Measurements from ENCODE around the gene ZNF611. TPM values are rescaled to one million over a fixed set of nuclear protein-coding genes. Genes with fewer than 3 reads are reported as not detected.

The ZNF611 gene
- total RNA-seq, 4 donors from 2014 or later = 10.1 to 15.4 (median 11.9) TPM

DNA sequence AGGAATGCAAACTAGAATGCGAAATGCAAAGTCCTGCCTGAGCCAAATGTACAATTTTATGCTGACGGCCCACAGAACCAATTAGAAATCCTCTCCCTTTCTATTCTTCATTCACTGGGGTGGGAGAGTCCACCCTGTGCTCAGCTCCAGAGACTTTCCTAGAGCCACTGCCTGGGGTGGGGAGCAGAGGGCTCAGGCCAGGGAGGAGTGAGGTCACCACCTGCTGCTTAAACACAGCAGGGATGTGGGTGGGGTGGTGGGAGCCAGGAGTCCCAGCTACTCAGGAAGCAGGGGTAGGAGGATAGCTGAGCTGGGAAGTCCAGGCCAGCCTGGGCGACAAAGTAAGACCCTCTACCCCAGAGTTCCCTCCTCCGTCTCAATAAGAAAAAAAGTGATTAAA, 69.8 kb downstream of the ZNF611 start:
- TF ChIP-seq, protein P1, sequence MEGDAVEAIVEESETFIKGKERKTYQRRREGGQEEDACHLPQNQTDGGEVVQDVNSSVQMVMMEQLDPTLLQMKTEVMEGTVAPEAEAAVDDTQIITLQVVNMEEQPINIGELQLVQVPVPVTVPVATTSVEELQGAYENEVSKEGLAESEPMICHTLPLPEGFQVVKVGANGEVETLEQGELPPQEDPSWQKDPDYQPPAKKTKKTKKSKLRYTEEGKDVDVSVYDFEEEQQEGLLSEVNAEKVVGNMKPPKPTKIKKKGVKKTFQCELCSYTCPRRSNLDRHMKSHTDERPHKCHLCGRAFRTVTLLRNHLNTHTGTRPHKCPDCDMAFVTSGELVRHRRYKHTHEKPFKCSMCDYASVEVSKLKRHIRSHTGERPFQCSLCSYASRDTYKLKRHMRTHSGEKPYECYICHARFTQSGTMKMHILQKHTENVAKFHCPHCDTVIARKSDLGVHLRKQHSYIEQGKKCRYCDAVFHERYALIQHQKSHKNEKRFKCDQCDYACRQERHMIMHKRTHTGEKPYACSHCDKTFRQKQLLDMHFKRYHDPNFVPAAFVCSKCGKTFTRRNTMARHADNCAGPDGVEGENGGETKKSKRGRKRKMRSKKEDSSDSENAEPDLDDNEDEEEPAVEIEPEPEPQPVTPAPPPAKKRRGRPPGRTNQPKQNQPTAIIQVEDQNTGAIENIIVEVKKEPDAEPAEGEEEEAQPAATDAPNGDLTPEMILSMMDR (IDR thresholded peaks at IDR 0.05) = no peak
- DNase-seq (ENCODE audit: low spot score) (no peak), ATAC-seq (ENCODE audit: low FRiP score) (no peak)

DNA sequence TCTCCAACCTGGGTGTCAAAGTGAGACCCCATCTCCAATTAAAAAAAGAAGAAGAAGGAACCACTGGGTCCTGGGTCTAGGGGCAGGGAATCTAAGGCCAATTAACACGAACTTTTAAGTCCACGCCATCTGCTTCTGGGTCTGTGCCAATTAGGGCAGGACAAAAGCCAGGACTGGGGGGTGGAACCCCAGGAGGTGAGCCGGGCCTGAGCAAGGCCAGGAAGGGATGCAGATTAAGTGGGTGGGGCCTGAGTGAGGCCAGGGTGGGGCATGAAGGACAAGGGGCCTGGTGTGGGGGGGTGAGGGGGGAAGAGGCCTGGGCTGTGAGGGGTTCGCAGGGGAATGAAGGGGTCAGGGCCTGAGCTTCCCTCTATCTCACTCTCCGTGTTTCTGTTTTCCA, 70.4 kb downstream of the ZNF611 start:
- TF ChIP-seq, protein P1 (IDR thresholded peaks at IDR 0.05) = no peak
- ATAC-seq (ENCODE audit: low FRiP score) (no peak), DNase-seq (ENCODE audit: low spot score) (no peak)

DNA sequence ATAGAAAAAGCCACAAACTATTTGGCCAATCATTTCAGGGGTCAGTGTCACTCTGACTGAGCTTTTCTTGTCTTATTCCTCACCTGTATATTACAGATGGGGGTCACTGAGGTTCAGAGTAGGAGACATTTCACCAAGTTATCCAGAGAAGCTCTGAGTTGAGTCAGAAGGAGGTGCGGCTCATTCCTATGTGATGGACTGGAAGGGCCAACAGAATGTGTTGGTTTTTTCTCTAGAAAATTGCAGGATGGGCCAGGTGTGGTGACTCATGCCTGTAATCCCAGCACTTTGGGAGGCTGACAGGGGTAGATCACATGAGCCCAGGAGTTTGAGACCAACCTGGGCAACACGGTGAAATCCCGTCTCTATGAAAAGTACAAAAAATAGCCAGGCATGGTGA, 72.2 kb downstream of the ZNF611 start:
- no peak for ATAC-seq (ENCODE audit: low FRiP score)
- DNase-seq (ENCODE audit: low spot score) = no peak

DNA sequence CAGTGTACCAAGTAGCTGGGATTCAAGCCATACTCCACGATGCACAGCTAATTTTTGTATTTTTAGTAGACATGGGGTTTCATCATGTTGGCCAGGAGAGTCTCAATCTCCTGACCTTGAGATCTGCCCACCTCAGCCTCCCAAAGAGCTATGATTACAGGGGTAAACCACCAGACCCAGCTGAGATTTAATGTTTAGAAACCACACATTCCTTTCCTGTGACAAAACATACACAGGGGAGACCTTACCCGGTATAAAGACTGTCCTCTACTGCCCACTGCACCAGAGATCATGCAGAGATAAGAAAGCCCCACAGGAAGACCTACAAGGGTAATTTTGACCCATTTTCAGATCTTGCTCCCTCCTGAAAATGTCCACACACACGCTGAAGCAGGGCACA, 73.9 kb downstream of the ZNF611 start:
- ATAC-seq (ENCODE audit: low FRiP score) (no peak), DNase-seq (ENCODE audit: low spot score) (no peak)
- TF ChIP-seq, protein P1 (IDR thresholded peaks at IDR 0.05) = no peak

More for the DNA sequence above, 72.2 kb downstream of the ZNF611 start:
- TF ChIP-seq, protein P1 (IDR thresholded peaks at IDR 0.05) = no peak

DNA sequence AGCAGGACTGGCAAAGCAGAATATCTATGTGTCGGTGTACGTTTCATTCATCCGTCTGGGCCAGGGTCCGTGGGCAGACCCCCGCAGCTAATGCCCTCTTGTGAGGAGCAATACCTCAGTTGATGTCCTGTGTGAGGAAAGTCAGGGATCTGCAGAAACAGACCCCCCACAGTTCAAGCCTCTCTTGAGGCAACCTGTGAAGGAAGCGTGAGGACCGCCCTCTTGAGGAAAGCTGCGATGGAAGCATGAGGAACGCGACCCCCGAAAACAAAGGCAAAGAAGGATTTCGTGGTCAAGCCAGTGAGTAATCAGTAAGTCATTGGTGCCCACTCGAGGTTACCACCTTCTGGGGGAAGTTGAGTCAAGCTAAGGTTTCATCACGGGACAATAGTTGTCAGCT, 75.8 kb downstream of the ZNF611 start:
- DNase-seq (ENCODE audit: low spot score) = no peak
- TF ChIP-seq, protein P1 (IDR thresholded peaks at IDR 0.05) = no peak
- ATAC-seq (ENCODE audit: low FRiP score) = no peak

DNA sequence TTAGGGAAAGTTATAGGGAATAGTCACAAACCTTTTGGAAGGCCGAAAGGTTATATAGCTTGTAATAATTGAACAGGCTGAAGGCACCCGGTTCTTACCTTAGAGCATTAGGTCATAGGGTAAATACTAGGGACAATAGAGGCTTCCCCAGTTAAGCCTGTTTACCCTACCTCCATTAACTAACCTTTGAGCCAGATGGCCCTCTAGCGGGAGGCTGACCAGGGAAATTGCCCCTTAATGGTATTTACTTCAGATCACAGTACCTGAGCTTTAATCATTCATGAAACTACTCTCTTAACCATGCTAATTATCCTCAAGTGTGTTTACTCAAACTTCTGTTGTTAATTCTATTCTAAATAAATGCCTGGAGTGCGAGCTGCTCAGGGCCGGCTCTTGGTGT, 76.2 kb downstream of the ZNF611 start:
- no peak for DNase-seq (ENCODE audit: low spot score)
- TF ChIP-seq, protein P1 (IDR thresholded peaks at IDR 0.05) = no peak
- no peak for ATAC-seq (ENCODE audit: low FRiP score)

DNA sequence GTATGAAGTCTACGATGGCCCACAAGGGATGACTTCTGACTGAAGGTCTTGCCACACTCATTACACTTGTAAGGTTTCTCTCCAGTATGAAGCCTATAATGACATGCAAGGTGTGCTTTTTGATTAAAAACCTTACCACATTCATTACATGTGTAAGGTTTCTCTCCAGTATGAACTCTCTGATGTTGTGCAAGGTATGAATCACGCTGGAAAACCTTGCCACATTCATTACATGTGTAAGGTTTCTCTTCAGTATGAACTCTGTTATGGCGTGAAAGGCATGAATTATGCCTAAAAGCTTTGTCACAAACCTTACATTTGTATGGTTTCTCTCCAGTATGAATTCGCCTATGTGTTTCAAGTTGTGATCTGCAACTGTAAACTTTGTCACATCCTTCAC, 81.7 kb downstream of the ZNF611 start:
- DNase-seq (ENCODE audit: low spot score) = no peak
- TF ChIP-seq, protein P1 (IDR thresholded peaks at IDR 0.05) = no peak
- no peak for ATAC-seq (ENCODE audit: low FRiP score)

Other genes with a start within 250 kb of the ZNF611 start
- 10 to 100 TPM; 15.1 to 47.6 (median 17.6) TPM for gene ZNF808, start 207.4 kb downstream of the ZNF611 start, total RNA-seq
- 10 to 100 TPM in 3 of 4 donors, 1 to 10 TPM in 1; 8.6 to 24.6 (median 10.2) TPM for gene ZNF701, start 164.8 kb downstream of the ZNF611 start, total RNA-seq
- 10 to 100 TPM; 38.7 to 62.3 (median 51.8) TPM for gene ZNF83, start 96.7 kb downstream of the ZNF611 start, total RNA-seq
- 10 to 100 TPM in 2 of 4 donors, 1 to 10 TPM in 2; 4.4 to 13.1 (median 9.3) TPM for gene ZNF600, start 51.7 kb upstream of the ZNF611 start, total RNA-seq
- gene ZNF28, start 86.6 kb upstream of the ZNF611 start, total RNA-seq = 10 to 100 TPM in 2 of 4 donors, 1 to 10 TPM in 2; 8.6 to 13.1 (median 10.8) TPM
- 10 to 100 TPM; 13.1 to 21.4 (median 16.8) TPM for gene ZNF468, start 122.6 kb upstream of the ZNF611 start, total RNA-seq
- gene ZNF320, start 162.6 kb upstream of the ZNF611 start, total RNA-seq = 10 to 100 TPM in 1 of 4 donors, 1 to 10 TPM in 3; 7.7 to 25.1 (median 8.3) TPM
- gene ZNF888, start 188.4 kb upstream of the ZNF611 start, total RNA-seq = 1 to 10 TPM; 2.5 to 4.7 (median 3.3) TPM
- 1 to 10 TPM; 3.1 to 7.6 (median 3.9) TPM for gene ZNF816, start 227.8 kb upstream of the ZNF611 start, total RNA-seq

All from omental fat pad (tissue), 4 donors.